Endothelial cell of coronary artery (primary cell): ENCODE data around the gene NDST3. TPM values are rescaled to one million over a fixed set of nuclear protein-coding genes. Genes with fewer than 3 reads are reported as not detected.

Experiments used
- total RNA-seq: library from RNA; depleted of rRNA; stranded (reverse); fragments of >200 nt; gene quantifications from 2 replicates; pipeline ENCODE4 v1.2.3, GENCODE V29; 2014

NDST3 gene
- not detected in 2 replicates for total RNA-seq

DNA sequence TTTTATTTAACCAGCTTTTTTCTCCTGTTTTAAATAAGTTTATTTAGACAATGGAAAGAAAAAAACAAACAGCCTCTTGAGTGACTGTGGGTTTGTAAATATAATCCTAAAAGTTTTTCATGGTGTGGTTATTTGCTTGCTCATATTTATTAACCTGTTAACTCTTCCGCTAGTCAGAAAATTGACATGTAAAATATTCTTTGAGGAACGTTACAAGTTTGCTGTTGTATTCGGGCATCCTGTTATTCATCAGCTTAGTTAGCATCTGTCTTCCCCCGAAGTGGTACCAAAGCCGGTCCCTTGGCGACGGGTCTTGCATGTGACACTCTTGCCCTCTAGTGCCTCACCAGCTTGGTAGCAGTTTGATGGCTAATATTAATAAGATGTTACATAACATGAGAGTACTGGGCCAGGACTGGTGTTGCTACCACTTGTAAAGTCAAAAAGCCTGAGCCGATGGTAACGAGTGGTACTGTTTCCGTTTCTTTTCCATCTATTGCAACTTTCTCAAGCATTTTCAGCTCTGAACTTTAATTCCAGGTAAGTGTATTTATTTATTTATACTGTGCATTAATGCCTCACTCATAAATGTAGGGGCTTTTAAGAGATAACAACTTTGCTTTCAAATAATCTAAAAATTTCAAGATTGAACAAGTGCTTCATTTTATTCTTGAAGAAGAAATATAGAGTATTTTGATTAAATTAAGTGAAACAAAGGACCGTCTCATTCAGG lies at the start of gene NDST3:
TSS of gene NDST3 (plus strand) at position 434 of the 733 bp plus-strand sequence. CDS start 19,425 bp downstream, outside the sequence.

